ENCODE results near the gene NCKAP5. TPM values are rescaled to one million over a fixed set of nuclear protein-coding genes. Genes with fewer than 3 reads are reported as not detected.

Gene NCKAP5
- total RNA-seq, 3 donors from 2014 or later (not counting 1 experiment from before 2014, with no cell fraction given), result 0.12 to 0.20 TPM; not detected in 1

DNA sequence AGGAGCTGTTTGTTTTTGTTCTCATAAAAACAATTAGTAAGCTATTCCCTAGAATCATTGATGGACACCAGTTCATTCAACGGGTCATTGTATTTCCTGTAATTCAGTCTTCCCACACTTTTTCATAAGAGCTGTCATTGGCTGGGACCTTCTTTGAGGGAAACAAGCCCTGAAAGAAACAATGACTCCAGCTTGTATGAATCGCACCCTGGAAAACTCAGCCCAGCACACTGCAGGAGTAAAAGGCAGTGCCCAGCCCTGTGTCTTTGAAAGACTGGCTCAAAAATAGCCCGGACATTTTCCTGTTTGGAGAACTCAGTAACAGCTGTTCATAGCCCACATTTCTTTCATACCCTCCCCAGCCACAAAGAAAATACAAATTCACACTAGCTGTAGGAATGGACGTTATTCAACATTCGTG lies 81.5 kb downstream of the NCKAP5 start:
- DNase-seq (no peak), ATAC-seq (no peak)
- WGBS (ENCODE audit: insufficient coverage), result 19% methylated on average over 5 of the region's 5 CpGs
- Mint-ChIP-seq H3K27me3 (ENCODE audit: low read depth in 2 of 2) (no peaks in the 10 kb centered on the region), H3K4me1 (no peaks in the 10 kb centered on the region), H3K4me3 (no peak overlapping the region), H3K9me3 (peaks cover 7% of the 10 kb centered on the region in 2 donors), H3K36me3 (no peaks in the 10 kb centered on the region), H3K27ac (no peak overlapping the region)
- Histone ChIP-seq H3K27me3 (ENCODE audit: control insufficient read depth, insufficient read depth, low read length) (no peaks in the 10 kb centered on the region), H3K4me3 (ENCODE audit: low read length) (no peak overlapping the region), H3K36me3 (ENCODE audit: control insufficient read depth, insufficient read depth, low read length) (no peaks in the 10 kb centered on the region), H3K4me1 (ENCODE audit: control insufficient read depth, insufficient read depth, low read length) (no peaks in the 10 kb centered on the region), H3K9me3 (ENCODE audit: control insufficient read depth, insufficient read depth, low read length) (no peaks in the 10 kb centered on the region), H3K27ac (ENCODE audit: low read length) (no peak overlapping the region)
- intact Hi-C loops (cut with micrococcal nuclease), result no loop called here
- TF ChIP-seq CTCF (IDR thresholded peaks at IDR 0.05), result no peak

DNA sequence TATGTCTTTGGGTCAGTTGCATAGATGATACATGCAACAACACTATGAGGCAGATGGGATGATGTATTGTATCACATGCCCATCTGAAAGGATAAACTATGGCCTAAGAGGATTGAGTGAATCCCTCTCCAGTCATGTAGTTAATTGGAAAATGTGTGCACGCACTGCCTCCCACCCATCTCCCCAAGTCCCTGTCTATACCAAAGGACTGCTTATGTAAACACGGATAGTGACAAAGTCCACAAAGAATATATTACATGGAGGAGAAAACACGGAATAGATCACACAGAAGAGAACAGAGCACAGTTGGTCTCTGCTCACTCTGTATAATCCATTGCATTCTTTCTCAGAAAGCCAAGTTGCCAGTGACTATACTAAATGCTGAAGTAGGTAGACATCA lies 82.4 kb downstream of the NCKAP5 start:
- ATAC-seq (no peak), DNase-seq (no peak)
- no peak overlapping the region for H3K27ac ChIP-seq (ENCODE audit: low read length)
- H3K36me3 ChIP-seq (ENCODE audit: control insufficient read depth, insufficient read depth, low read length), result no peaks in the 10 kb centered on the region
- H3K27me3 Mint-ChIP-seq (ENCODE audit: low read depth in 2 of 2), result no peaks in the 10 kb centered on the region
- no peaks in the 10 kb centered on the region for H3K27me3 ChIP-seq (ENCODE audit: control insufficient read depth, insufficient read depth, low read length)
- peaks cover 8% of the 10 kb centered on the region in 2 donors for H3K9me3 Mint-ChIP-seq
- H3K4me3 Mint-ChIP-seq, result no peak overlapping the region
- H3K36me3 Mint-ChIP-seq, result no peaks in the 10 kb centered on the region
- WGBS (ENCODE audit: insufficient coverage), result no CpG with 5 or more reads among the region's 3 CpGs
- no peak overlapping the region for H3K4me3 ChIP-seq (ENCODE audit: low read length)
- no peak overlapping the region for H3K27ac Mint-ChIP-seq
- no peaks in the 10 kb centered on the region for H3K4me1 Mint-ChIP-seq
- H3K4me1 ChIP-seq (ENCODE audit: control insufficient read depth, insufficient read depth, low read length), result no peaks in the 10 kb centered on the region
- intact Hi-C loops (cut with micrococcal nuclease), result no loop called here
- TF ChIP-seq CTCF (IDR thresholded peaks at IDR 0.05), result no peak
- H3K9me3 ChIP-seq (ENCODE audit: control insufficient read depth, insufficient read depth, low read length), result no peaks in the 10 kb centered on the region

DNA sequence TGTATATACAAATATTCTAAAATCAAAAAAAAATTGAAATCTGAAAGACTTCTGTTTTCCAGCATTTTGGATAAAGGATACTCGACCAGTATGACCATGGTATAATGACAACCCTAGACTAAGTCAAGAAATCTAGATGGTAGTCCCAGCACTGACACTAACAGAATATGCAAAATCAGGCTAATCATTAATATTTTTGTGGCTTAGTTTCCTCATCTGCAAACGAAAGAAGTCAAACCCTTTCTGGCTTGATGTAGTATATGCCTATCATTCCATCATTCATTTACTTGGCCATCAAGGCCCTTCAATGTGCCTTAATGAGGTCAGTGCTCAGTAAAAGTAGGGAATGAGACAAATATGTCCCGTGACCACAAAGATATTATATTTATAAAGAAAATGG lies 83.5 kb downstream of the NCKAP5 start:
- no peaks in the 10 kb centered on the region for H3K27me3 Mint-ChIP-seq (ENCODE audit: low read depth in 2 of 2)
- Histone ChIP-seq H3K9me3 (ENCODE audit: control insufficient read depth, insufficient read depth, low read length) (no peaks in the 10 kb centered on the region), H3K4me1 (ENCODE audit: control insufficient read depth, insufficient read depth, low read length) (no peaks in the 10 kb centered on the region), H3K27ac (ENCODE audit: low read length) (no peak overlapping the region), H3K36me3 (ENCODE audit: control insufficient read depth, insufficient read depth, low read length) (no peaks in the 10 kb centered on the region), H3K27me3 (ENCODE audit: control insufficient read depth, insufficient read depth, low read length) (no peaks in the 10 kb centered on the region), H3K4me3 (ENCODE audit: low read length) (no peak overlapping the region)
- no peaks in the 10 kb centered on the region for H3K4me1 Mint-ChIP-seq
- 80% methylated on average over 1 of the region's 3 CpGs for WGBS (ENCODE audit: insufficient coverage)
- H3K36me3 Mint-ChIP-seq, result no peaks in the 10 kb centered on the region
- ATAC-seq (no peak), DNase-seq (no peak)
- intact Hi-C loops (cut with micrococcal nuclease), result no loop called here
- peaks cover 6 to 8% of the 10 kb centered on the region in 2 donors for H3K9me3 Mint-ChIP-seq
- no peak for TF ChIP-seq CTCF (IDR thresholded peaks at IDR 0.05)
- no peak overlapping the region for H3K27ac Mint-ChIP-seq
- no peak overlapping the region for H3K4me3 Mint-ChIP-seq

DNA sequence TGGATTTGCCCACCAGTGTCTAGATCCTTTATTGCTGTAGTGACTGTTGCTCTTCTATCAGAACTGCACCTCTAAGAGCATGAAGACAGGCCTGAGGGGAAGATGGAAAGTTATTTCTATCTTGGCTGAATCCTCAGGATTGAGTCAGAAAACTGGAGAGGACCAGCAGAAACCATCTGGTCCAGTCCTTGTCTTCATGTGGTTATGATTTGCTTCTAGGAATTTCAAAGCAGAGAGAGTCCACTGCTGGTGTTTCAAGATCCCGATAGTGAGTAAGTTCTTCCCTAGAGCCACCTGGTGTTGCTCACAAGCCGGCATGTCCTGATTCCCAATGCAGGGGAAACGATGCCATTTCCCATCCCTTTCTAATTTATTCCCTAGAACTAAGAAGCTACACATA lies 84.2 kb downstream of the NCKAP5 start:
- WGBS (ENCODE audit: insufficient coverage), result 76% methylated on average over 3 of the region's 3 CpGs
- Mint-ChIP-seq H3K4me3 (no peak overlapping the region), H3K4me1 (no peaks in the 10 kb centered on the region), H3K27ac (no peak overlapping the region), H3K27me3 (ENCODE audit: low read depth in 2 of 2) (no peaks in the 10 kb centered on the region), H3K36me3 (no peaks in the 10 kb centered on the region), H3K9me3 (peaks cover 6 to 8% of the 10 kb centered on the region in 2 donors)
- no peak for TF ChIP-seq CTCF (IDR thresholded peaks at IDR 0.05)
- Histone ChIP-seq H3K4me1 (ENCODE audit: control insufficient read depth, insufficient read depth, low read length) (no peaks in the 10 kb centered on the region), H3K36me3 (ENCODE audit: control insufficient read depth, insufficient read depth, low read length) (no peaks in the 10 kb centered on the region), H3K27ac (ENCODE audit: low read length) (no peak overlapping the region), H3K9me3 (ENCODE audit: control insufficient read depth, insufficient read depth, low read length) (no peaks in the 10 kb centered on the region), H3K4me3 (ENCODE audit: low read length) (no peak overlapping the region), H3K27me3 (ENCODE audit: control insufficient read depth, insufficient read depth, low read length) (no peaks in the 10 kb centered on the region)
- no peak for DNase-seq
- no peak for ATAC-seq
- intact Hi-C loops (cut with micrococcal nuclease), result no loop called here
